HG03520 (cell line): ENCODE results near the gene SCGB2B2.
"Not testable (repeated sequence)": the region's sequence is repeated elsewhere in the genome, so short reads cannot be mapped to it uniquely, and the experiment has no call there.

ENCODE experiments used
- ATAC-seq: cut with Tn5 transposase; IDR thresholded peaks from one replicate; pipeline ENCODE4 v1.9.1; 2021; ENCODE audit warnings: mild to moderate bottlenecking, moderate library complexity; ENCODE audit not compliant: unreplicated experiment

SCGB2B2 gene, protein sequence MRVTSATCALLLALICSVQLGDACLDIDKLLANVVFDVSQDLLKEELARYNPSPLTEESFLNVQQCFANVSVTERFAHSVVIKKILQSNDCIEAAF

DNA sequence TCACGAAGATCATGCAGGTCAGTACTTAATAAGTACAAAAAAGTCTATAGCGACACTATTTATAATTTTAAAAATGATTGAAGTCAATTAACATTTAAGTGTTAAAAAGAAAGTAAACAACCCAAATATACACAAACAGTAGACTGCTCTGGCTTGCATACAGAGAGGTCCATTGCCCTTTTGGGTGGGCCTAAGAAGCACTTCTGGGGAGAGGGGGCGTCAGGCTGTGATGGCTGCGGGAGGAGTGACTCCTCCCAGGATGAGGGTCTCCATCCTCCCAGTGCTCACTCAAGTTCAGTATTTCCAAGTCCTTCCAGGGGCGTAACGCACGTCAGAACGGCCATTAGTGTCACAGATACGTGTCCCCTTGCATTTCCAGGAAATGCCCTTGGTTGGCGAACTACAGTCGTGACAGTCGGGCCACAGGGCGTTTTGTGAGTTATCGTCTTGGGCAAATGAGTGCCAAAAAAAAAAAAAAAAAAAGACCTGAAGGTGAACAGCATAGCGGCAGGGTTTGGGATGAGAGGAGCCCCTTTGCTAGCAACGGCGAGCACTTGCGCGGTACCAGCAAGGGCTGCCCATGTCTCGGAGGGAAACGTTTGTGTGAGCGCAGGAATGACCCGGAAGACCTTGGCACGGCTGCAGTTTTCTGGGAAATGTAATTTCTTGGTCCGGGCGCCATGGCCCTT, at the start of gene SCGB2B2:
Gene SCGB2B2 (minus strand): TSS at position 463 of the 689 bp plus-strand sequence. CDS start 82,596 bp downstream, outside the sequence.
- peak; percentile 41 for ATAC-seq

DNA sequence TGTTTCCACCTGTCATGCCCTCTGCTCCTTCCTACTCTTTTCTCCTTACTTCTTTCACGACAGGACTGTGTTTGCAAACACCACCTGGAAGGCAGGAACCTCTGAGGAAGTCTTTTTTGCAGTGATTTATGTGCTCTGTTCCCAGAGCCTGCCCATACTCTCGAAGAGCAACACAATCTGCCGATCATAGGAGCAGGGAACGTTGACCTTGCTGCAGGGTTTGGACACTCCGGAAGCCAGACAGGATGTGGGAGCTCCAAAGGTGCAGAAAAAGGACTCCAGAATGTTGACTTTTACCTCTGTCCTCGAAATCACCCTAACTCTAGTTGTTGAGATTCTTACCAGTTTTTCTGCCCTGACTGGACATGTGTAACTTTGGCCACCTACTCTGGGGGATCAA, 48.4 kb upstream of the SCGB2B2 start:
- ATAC-seq, result no peak

DNA sequence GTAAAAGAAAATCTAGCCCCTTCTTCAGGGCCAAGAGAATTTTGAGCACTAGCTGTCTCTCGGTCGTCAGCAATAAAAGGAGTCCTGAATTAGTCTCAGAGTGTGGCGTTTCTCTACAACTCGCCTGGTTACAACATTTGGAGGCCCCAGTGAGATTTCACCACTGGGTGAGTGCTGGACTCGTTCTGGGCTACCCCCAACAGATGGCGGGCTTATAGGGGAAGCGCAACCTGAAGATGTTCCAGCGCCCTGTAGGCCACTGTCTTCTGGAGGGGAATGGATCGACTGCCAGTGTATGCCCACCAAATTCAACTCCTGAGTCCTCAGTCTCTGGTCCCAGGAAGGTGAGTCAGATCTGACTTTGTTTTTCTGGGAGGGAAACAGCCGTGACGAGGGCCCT, 45.4 kb upstream of the SCGB2B2 start:
- no peak for ATAC-seq

DNA sequence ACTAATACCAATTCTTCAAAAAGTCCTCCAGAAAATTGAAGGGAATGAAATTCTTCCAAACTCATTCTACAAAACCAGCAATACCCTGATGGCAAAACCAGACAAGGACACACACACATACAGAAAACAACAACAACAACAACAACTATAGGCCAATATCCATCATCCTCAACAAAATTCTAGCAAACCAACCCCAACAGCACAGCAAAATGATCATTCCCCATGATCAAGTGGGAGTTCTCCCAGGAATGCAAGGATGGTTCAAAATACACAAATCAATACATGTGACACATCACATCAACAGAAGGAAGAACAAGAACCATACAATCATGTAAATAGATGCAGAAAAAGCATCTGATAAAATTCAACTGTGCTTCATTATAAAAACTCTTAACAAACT, 38.4 kb upstream of the SCGB2B2 start:
- ATAC-seq, result no peak

DNA sequence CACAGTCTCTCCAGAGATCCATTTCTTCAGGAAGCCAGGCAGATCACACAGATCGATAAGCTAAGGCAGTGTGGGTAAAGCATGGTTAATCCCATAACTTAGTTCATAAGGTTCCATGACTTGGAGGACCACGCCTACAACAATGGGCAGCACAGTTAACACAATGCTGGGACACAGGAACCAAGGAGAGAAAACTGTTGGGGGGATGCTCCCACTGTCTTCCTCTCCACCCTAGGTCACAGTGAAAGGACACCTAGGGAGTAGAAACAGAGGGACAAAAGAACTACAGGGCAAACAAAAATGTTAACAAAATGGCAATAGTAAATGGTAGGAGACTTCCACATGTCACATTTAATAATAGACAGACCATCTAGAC, 36.3 kb upstream of the SCGB2B2 start:
- no peak for ATAC-seq

DNA sequence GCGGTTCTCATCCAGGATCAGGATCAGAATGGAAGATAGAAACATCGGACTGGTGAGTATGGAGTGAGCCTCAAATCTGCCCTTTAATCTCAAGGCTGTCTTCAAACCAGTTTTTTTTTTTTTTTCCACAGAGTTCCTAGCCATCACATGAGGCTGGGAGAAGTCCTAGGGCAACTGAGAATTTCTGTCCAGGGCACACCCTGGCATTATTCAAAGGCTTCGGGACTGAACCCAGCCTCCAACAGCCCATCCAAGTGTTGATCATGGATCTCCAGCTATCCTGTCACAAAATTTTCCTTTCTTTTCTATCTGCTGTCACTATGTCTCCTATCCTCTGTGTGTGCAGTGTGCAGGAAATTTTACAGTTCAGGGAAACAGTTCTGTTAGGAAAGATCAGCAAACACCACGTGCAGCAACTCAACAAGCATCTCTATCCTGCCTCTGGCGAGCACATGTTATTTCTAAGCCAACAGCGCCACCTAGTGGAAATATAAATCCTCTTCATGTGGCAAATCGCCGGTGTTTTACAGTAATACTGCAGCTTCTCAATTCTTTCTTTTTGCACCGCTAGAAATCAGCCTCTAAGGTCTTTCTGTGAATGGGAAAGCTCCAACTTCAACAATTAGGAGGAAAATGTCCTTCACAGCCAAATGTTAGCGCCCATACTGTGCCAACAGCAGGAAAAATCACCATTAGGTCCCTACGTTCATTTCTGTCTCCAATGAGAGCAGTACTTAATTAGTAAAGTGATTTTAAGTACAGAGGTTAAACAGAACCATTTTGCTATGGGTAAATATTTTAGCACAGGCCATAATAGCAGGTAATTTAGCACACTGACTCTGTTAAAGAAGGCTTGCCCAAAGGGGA, 35.7 kb upstream of the SCGB2B2 start:
- ATAC-seq, result no peak

DNA sequence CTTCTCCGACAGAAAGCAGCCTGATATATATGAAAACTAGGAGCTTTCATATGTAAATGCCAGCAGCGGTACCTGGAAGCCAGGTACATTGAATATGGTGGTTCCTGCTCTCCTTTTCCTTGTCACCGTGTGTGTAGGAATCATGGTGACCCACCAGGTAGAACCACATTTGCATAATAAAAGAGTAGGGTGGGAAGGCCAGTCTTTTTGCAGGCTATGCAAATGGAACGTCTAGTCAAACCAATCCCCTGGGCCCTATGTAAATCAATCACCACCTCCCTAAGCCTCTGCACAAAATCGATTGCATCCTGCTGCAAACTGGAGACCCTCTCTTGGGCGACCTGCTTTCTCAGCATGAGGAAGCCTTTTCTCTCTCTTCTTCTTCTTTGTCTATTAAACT, 34.9 kb upstream of the SCGB2B2 start:
- no peak for ATAC-seq

DNA sequence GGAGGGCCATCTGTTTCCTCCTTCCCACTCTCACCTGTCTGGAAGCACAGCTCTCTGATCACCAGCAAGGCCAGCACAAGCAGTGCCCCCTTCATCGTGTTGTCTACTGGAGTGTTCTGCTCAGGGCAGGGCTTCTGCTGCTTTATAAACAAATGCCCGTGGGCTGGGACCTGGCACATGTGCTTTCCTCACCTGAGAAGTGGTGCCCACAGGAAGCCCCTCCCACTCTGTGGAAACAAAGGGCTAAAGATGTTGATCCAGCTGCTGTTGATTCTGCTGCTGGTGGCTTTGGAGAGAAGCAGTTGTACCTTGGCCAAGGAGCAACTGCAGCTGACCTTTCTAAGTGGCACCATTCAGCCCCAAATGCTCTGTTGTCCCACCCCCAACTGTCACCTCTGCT, 30.7 kb upstream of the SCGB2B2 start:
- no peak for ATAC-seq

DNA sequence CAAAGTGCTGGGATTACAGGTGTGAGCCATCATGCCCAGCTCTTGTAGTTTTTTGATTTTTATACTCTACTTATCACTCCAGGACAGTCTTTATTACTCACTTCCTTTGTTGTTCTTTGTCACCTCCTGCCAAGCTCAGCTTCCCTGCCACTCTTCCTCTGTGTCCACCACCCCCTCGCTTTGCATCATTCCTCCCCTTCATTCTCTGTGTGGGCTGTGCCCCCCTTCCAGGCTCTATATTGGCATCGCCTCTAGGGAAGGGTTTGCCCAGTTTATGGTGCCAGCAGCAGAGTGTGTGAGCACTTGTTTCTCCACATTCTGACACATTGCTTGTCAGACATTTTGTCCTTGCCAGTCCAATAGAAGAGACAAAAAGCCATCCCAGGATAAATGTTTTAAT, 15.6 kb upstream of the SCGB2B2 start:
- ATAC-seq, result no peak

DNA sequence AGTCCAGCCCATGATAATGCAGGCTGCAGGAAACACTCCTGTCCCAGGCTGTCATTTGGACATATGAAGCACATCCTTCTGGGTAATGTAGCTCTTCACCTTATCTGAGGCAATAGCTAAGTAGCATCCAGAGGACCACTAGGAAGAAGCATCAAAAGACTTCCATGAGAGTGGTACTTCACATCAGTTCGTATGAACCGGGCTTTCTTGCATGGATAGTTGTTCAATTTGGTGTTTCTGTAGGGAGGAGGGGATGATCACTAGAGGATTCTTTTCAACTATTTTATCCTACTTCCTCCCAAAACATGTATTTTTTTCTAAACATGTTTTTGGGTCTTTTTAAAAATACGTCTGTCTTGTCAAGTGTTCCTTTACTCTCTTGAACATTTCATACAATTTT, 13.4 kb upstream of the SCGB2B2 start:
- no peak for ATAC-seq

DNA sequence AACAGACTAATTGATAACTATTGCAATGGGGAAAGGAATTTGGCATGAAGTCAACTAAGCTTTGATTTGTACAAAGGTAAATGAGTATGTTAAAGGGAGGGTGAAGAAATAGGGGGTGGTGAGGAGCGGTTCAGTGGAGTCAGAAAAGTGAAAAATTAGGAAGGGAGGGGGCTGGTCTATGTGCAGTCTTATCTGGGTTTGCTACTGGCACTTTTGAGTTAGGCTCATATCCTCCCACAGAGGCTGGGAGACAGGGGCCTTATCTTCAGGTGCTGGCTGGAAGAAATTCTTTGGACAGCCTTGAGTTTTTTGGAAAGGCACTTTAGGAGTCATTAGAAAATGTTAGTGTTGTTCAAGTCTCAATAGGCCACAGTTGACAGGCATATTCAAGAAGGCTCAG, 11.6 kb upstream of the SCGB2B2 start:
- ATAC-seq, result no peak

DNA sequence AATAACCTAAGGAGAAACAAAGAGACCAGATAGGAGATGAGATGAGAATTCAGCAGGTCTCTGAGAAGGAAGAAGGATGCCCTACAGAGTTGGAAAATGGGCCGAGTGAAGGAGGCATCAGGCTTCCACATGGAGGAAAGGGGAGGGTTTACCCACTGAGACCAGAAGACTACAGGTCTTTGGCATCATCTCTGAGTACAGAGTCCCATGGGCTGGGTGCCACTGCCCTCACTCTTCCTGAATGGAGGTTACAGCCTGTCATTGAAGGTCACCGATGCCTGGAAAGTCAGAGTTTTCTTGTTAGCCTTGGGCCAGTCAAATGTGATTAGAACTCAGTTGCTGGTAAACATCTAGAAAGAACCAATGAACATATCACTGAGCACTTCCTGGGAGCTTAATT, 10.4 kb upstream of the SCGB2B2 start:
- ATAC-seq, result no peak

DNA sequence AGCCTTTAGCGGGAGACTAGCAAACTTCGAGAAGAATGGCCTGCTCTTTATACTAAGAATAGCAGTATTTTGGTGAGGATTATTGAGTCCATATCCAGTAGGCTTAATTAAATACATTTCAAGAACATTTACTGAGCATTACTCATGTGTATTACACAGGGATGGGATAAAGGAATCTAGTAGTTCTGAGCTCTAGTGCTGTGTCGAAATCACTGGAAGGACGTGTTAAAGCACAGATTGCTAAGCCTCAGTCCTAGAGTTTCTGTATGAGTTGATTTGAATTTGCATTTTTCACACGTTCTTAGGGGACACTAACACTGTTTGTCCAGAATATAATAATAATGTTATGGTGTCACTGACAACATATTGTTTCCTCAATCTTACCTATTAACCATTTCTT, 9.5 kb upstream of the SCGB2B2 start:
- no peak for ATAC-seq

DNA sequence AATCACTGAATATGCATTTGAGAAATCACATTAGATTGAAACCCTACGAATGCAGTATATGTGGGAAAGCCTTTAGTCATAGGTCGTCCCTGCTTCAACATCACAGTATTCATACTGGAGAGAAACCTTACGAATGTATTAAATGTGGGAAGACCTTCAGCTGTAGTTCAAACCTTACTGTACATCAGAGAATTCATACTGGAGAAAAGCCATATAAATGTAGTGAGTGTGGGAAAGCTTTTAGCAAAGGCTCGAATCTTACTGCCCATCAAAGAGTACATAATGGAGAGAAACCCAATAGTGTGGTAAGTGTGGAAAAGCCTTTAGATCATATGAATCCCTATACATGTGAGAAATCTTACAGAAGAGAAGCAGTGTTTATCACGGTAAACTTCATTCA, 8.3 kb upstream of the SCGB2B2 start:
- ATAC-seq, result not testable (repeated sequence)

DNA sequence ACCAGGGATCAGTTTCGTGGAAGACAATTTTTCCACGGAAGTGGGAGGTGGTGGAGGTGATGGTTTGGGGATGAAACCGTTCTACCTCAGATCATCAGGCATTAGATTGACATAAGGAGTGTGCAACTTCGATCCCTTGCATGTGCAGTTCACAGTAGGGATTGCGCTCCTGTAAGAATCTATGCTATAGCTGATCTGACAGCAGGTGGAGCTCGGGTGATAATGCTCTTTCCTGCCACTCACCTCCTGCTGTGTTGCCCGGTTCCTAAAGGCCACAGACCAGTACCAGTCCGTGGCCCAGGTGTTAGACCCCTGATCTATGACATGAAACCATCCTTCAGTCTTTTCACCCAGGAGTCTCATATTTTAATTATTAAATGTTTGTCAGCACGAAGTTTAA, 4.5 kb upstream of the SCGB2B2 start:
- ATAC-seq, result no peak

DNA sequence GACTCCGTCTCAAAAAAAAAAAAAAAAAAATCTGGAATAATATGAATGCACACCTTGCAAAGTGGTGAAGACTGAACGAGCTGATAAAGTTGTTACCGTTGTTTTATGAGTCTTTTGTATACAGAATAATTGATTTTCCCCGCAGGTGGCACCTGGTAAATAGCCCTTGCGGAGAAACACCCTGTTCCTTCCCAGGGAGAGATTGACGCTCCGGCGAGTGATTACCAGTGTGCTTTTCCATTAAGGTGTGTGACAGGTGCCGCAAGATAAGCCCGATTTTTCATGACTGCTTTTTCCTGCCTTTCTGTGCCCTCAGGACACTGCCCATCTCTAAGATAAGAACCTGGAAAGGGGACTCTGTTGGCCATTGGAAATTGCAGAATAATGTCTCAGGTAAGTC, 1.5 kb upstream of the SCGB2B2 start:
- ATAC-seq, result no peak

DNA sequence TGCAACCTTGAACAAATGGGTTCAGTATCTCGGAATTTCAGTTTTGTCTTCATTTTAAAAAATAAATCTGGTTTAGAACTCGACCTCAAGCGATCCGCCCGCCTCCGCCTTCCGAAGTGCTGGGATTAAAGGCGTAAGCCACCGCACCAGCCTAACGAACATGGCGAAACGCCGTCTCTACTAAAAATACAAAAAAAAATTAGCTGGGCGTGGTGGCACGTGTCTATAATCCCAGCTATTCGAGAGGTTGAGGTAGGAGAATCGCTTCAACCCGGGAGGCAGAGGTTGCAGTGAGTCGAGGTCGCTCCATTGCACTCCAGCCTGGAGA, 1.1 kb upstream of the SCGB2B2 start:
- no peak for ATAC-seq

DNA sequence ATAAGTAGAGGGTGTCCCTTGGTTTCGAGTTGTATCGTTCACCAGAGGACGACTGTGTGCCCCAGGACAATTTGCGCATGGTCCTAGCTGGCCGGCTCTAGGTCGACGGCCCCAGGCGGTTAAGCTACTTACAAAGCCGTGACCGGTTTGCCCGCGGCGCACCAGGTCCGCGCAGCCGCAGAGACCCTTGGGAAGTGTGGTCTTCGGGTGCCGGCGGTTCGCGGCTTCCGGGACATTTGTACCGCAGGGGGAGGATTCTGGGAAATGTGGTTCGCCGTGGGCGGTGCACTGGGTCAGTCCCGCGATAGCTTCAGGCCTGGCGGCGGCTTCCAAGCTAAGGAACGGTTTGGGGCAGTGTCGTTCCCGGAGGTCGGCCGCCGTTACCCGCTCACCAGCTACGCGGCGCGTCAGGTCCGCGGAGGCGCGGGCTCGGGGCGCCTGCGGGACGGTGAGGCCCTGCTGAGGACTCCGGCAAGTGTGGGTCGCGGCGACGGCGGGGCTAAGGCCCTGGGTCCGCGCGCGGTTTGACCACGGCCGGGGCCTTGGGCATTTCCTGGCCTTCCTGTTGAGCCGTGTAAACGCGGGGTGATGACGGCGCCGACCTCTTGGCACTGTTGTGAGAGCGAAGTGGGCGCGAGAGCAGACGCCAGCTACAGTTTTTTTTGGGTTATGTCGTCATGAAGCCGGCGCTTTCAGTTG, 576 bp upstream of the SCGB2B2 start, which contains the start of gene ZNF302:
Gene ZNF302 (plus strand): TSS at position 293 of the 699 bp plus-strand sequence. CDS start 1,127 bp downstream, outside the sequence.
- ATAC-seq, result peak; percentile 83

DNA sequence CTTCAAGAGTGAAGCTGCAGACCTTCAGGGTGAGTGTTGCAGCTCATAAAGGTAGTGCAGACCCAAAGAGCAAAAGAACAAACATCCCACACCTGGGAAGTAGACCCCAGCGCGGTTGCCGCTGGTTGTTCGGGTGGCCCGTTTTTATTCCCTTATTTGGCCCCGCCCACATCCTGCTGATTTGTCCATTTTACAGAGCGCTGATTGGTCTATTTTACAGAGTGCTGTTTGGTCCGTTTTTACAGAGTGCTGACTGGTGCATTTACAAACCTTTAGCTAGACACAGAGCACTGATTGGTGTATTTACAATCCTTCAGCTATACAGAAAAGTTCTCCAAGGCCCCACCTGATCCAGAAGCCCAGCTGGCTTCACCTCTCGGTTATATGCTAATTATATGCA, 1.0 kb downstream of the SCGB2B2 start:
- no peak for ATAC-seq

DNA sequence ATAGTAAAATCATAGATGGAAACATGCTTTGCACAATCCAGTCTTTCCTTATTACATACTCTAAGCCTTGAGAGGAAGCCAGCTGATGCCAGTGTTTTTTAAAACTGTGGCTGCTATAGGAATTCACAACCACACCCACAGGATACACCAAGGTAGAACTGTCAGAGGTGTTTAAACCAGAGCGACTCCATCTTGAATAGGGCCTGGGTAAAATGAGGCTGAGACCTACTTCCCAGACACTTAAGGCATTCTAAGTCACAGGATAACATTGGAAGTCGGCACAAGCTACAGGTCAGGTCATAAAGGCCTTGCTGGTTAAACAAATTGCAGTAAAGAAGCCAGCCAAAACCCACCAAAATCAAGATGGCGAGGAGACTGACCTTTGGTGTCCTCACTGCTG, 1.7 kb downstream of the SCGB2B2 start:
- no peak for ATAC-seq

DNA sequence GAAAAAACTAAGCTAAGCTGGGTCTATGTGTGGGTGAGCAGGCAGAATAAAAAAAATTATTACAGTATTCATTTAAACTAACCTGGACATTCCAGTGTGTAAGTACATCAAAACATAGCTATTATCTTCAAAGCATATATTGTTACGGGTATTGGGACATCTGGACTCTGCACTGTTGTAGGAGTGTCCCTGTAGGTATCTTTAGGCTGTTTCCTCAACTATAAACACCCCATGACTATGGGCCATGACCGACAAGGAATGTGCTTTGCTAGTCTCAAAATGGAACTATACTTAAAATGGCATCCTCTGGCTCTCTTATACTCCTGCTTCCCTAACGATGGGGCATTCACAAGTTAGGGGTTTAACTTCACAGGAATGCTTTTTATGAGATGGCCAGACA, 3.4 kb downstream of the SCGB2B2 start:
- ATAC-seq, result no peak

DNA sequence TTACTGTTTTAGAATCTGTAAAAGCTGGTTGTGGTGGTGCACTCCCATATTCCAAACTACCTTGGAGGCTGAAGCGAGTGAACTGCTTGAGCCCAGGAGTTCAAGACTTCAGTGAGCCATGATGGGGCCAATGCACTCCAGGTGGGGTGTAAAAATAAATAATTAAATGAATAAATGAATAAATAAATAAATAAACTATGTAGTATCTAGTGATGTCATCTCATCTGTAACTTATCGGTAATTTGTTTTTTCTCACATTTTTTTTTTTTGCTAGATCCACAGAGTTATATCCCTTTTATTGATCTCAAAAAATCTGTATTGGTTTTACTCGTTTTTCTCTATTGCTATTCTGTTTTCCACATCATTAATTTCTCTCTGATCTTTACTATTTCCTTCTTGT, 5.0 kb downstream of the SCGB2B2 start:
- no peak for ATAC-seq
